ENCODE results near the gene TMEM185B.

- no peak for TF ChIP-seq CTCF (IDR thresholded peaks at IDR 0.05)
- TF ChIP-seq POLR2A (IDR thresholded peaks at IDR 0.05): no peak
Measured at GRCh38 chr2:120203251-120204021, 19.8 kb downstream of the TMEM185B start.
